ENCODE results near the gene STX8.

STX8 gene

DNA sequence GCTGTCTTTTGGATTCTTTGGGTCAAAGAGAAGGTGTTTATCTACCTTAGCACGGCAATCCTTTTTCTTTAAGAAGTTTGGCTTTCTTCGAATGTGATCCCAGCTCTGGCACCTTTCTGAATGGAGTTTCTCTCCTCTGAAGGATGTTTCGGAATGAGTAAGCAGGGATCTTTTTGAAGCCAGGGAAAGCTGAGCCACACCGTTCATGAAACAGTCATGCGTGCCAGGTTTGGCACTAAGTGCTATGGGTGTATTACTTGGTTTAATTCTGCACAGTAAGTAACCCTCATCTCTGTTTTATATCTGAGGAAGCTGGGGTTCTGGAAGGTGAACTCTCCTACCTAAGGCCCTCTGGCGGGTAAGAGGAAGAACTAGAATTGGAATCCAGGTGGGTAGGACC is 319.8 kb downstream of the STX8 start:
- Histone ChIP-seq H3K9me3 (replicated peaks; ENCODE audit: low read length) (no peaks in the 10 kb centered on the region), H3K4me3 (ENCODE audit: low read length) (no peak overlapping the region), H3K4me2 (ENCODE audit: low read length) (no peak overlapping the region), H3K27me3 (ENCODE audit: control insufficient read depth, insufficient read depth, low read length) (no peaks in the 10 kb centered on the region), H3K36me3 (ENCODE audit: insufficient read depth, low read length) (no peaks in the 10 kb centered on the region), H3K9ac (ENCODE audit: low read depth, low read length) (no peak overlapping the region), H3K4me1 (ENCODE audit: control insufficient read depth, insufficient read depth, low read length) (no peaks in the 10 kb centered on the region)

GRCh38 chr17:9254841-9255240 is 320.8 kb downstream of the STX8 start:
- no peaks in the 10 kb centered on the region for H3K9me3 ChIP-seq (replicated peaks; ENCODE audit: low read length)
- H3K9ac ChIP-seq (ENCODE audit: low read depth, low read length) = no peak overlapping the region
- H3K36me3 ChIP-seq (ENCODE audit: insufficient read depth, low read length) = no peaks in the 10 kb centered on the region
- no peaks in the 10 kb centered on the region for H3K4me1 ChIP-seq (ENCODE audit: control insufficient read depth, insufficient read depth, low read length)
- H3K27me3 ChIP-seq (ENCODE audit: control insufficient read depth, insufficient read depth, low read length) = no peaks in the 10 kb centered on the region
- no peak overlapping the region for H3K4me3 ChIP-seq (ENCODE audit: low read length)
- no peak overlapping the region for H3K4me2 ChIP-seq (ENCODE audit: low read length)

- Histone ChIP-seq H3K9me3 (replicated peaks; ENCODE audit: low read length) (no peaks in the 10 kb centered on the region), H3K4me3 (ENCODE audit: low read length) (no peak overlapping the region), H3K27me3 (ENCODE audit: control insufficient read depth, insufficient read depth, low read length) (no peaks in the 10 kb centered on the region), H3K4me1 (ENCODE audit: control insufficient read depth, insufficient read depth, low read length) (no peaks in the 10 kb centered on the region), H3K9ac (ENCODE audit: low read depth, low read length) (no peak overlapping the region), H3K36me3 (ENCODE audit: insufficient read depth, low read length) (no peaks in the 10 kb centered on the region), H3K4me2 (ENCODE audit: low read length) (no peak overlapping the region)
Measured at GRCh38 chr17:9253308-9253707, 322.3 kb downstream of the STX8 start.

- no peaks in the 10 kb centered on the region for H3K36me3 ChIP-seq (ENCODE audit: insufficient read depth, low read length)
- no peak overlapping the region for H3K9ac ChIP-seq (ENCODE audit: low read depth, low read length)
- no peak overlapping the region for H3K4me2 ChIP-seq (ENCODE audit: low read length)
- H3K27me3 ChIP-seq (ENCODE audit: control insufficient read depth, insufficient read depth, low read length) = no peaks in the 10 kb centered on the region
- H3K9me3 ChIP-seq (replicated peaks; ENCODE audit: low read length) = no peaks in the 10 kb centered on the region
- H3K4me1 ChIP-seq (ENCODE audit: control insufficient read depth, insufficient read depth, low read length) = no peaks in the 10 kb centered on the region
- no peak overlapping the region for H3K4me3 ChIP-seq (ENCODE audit: low read length)
Measured at GRCh38 chr17:9251273-9251672, 324.3 kb downstream of the STX8 start.

DNA sequence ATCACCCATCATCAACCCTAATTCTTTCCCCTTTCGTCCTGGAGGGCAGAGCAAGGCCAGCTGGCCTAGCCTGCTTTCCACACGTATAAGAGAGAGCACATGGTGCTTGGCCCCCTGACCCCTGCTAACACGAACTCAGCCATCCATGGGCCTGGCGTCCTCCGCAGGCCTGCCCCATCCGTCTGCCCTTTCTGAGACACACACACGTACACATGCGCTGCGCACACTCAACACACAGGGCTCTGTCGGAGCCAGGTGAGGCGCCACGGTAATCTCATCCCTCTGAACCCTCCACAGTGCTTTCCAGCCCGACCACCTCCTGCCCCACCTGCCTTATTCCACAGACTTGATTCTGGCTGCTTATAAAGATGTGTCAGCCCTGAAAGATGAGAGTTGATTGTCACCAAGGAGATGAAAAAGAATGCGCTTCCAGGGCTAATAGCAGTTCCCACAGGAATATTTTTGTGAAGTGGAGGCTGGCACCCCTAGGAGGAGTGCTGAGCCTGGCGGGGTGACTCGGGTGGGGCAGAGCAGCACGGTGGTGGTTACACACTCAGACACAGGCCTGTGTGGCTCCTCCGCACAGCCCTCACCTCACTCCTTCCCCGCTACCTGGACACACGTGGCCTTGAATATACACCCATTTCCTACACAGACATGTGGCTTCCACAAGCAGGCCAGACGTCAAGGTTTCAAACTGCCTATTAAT is 326.2 kb downstream of the STX8 start:
- no peaks in the 10 kb centered on the region for H3K4me1 ChIP-seq (ENCODE audit: control insufficient read depth, insufficient read depth, low read length)
- H3K27me3 ChIP-seq (ENCODE audit: control insufficient read depth, insufficient read depth, low read length) = no peaks in the 10 kb centered on the region
- no peak overlapping the region for H3K4me2 ChIP-seq (ENCODE audit: low read length)
- no peaks in the 10 kb centered on the region for H3K36me3 ChIP-seq (ENCODE audit: insufficient read depth, low read length)
- H3K9me3 ChIP-seq (replicated peaks; ENCODE audit: low read length) = no peaks in the 10 kb centered on the region
- H3K9ac ChIP-seq (ENCODE audit: low read depth, low read length) = no peak overlapping the region
- no peak overlapping the region for H3K4me3 ChIP-seq (ENCODE audit: low read length)

GRCh38 chr17:9247401-9247938 is 328.1 kb downstream of the STX8 start:
- Histone ChIP-seq H3K27me3 (ENCODE audit: control insufficient read depth, insufficient read depth, low read length) (no peaks in the 10 kb centered on the region), H3K9me3 (replicated peaks; ENCODE audit: low read length) (no peaks in the 10 kb centered on the region), H3K9ac (ENCODE audit: low read depth, low read length) (no peak overlapping the region), H3K4me3 (ENCODE audit: low read length) (no peak overlapping the region), H3K4me1 (ENCODE audit: control insufficient read depth, insufficient read depth, low read length) (no peaks in the 10 kb centered on the region), H3K36me3 (ENCODE audit: insufficient read depth, low read length) (no peaks in the 10 kb centered on the region), H3K4me2 (ENCODE audit: low read length) (no peak overlapping the region)

DNA sequence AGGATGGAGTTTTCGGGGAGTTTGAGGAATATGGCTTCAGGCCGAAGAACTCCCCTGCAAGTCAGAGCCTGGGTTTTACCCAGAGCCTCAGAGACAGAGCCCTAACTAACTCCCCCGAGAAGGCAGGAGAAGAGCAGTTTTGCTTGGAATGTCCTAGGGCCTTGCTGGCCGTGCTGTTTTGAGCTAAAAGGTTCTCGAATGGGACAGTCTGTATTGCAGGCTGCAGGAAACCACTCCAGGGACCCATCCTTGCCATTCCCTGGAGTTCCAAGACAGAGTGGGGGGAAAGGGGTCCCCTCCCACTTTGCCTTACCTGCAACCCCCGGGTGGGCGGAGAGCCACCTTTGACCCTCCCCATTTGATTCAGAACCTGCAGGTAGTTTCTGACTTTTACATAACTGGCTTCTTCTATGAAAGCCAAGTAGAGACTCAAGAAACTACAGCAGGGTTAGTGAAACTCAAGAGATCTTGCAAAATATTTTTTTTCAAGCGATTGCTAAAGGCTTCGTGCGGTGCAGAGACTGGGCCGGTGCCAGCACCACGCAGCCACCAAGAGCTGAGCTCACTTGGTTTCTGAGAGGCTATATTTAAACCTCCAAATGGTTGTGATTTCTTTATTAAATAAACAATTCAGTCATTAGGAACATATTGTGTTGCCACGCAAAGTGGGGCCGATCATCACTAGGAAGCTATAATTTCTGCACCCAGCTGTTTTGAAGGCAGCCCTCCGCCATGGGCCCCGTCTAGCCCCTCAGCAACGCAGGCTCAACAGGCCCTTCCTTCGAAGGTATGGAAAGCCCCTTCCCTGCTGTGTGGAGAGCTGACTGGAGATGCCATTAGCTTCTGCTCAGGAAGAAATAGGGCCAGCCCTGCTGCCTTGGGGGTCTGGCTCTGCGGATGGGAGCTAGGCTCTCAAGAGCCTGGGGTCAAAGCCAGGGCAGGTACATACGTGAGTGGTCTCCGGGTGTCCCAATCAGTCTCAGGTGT is 331.3 kb downstream of the STX8 start:
- H3K4me3 ChIP-seq (ENCODE audit: low read length) = no peak overlapping the region
- peaks cover 15% of the 10 kb centered on the region for H3K4me1 ChIP-seq (ENCODE audit: control insufficient read depth, insufficient read depth, low read length)
- H3K9ac ChIP-seq (ENCODE audit: low read depth, low read length) = no peak overlapping the region

DNA sequence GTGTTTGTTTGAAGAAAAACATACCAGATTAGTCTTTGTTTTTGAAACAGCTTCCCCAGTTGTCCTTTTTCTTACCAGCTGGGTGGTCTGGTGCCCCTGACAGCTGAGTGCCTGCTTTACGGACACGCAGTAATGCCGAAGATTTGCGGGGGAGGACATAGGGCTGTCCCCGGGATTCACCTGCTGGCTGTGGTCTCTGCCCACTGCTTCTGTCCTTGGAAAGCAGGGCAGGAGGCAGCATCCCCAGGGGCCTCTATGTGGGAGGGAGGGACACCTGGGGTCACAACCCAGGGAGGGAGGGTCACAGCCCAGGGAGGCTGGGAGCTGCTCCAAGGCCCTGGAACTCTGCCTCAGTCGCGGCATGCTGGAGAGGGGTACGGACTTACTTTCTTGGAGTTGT is 332.6 kb downstream of the STX8 start:
- Histone ChIP-seq H3K4me1 (ENCODE audit: control insufficient read depth, insufficient read depth, low read length) (peaks cover 17% of the 10 kb centered on the region), H3K9ac (ENCODE audit: low read depth, low read length) (no peak overlapping the region), H3K4me3 (ENCODE audit: low read length) (no peak overlapping the region), H3K9me3 (replicated peaks; ENCODE audit: low read length) (no peaks in the 10 kb centered on the region), H3K27me3 (ENCODE audit: control insufficient read depth, insufficient read depth, low read length) (no peaks in the 10 kb centered on the region), H3K4me2 (ENCODE audit: low read length) (no peak overlapping the region), H3K36me3 (ENCODE audit: insufficient read depth, low read length) (no peaks in the 10 kb centered on the region)

More for the DNA sequence above, 331.3 kb downstream of the STX8 start:
- Histone ChIP-seq H3K4me2 (ENCODE audit: low read length) (no peak overlapping the region), H3K27me3 (ENCODE audit: control insufficient read depth, insufficient read depth, low read length) (no peaks in the 10 kb centered on the region), H3K9me3 (replicated peaks; ENCODE audit: low read length) (no peaks in the 10 kb centered on the region), H3K36me3 (ENCODE audit: insufficient read depth, low read length) (no peaks in the 10 kb centered on the region)

DNA sequence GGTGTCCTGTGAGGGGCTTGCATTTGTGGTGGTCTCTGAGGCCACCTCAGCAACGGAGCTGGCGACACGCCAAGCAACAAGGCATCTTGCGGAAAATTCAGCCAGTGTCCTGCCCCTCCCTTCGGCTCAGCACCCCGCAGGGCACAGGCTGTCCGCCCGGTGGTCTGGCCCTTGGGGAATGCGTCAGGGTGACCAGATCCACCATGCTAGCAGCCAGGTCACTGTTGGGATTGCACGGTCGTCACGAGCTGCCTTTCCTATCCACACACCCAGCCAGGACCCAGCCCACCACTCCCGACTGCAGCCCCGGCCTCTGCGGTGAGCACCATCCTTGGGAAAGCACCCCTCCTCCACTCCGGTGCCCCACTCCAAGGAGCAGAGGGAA is 333.1 kb downstream of the STX8 start:
- Histone ChIP-seq H3K9ac (ENCODE audit: low read depth, low read length) (no peak overlapping the region), H3K9me3 (replicated peaks; ENCODE audit: low read length) (no peaks in the 10 kb centered on the region), H3K4me1 (ENCODE audit: control insufficient read depth, insufficient read depth, low read length) (peaks cover 17% of the 10 kb centered on the region), H3K36me3 (ENCODE audit: insufficient read depth, low read length) (no peaks in the 10 kb centered on the region), H3K4me3 (ENCODE audit: low read length) (no peak overlapping the region), H3K4me2 (ENCODE audit: low read length) (no peak overlapping the region), H3K27me3 (ENCODE audit: control insufficient read depth, insufficient read depth, low read length) (no peaks in the 10 kb centered on the region)

- Histone ChIP-seq H3K9me3 (replicated peaks; ENCODE audit: low read length) (no peaks in the 10 kb centered on the region), H3K27me3 (ENCODE audit: control insufficient read depth, insufficient read depth, low read length) (no peaks in the 10 kb centered on the region), H3K4me1 (ENCODE audit: control insufficient read depth, insufficient read depth, low read length) (peaks cover 17% of the 10 kb centered on the region), H3K4me3 (ENCODE audit: low read length) (no peak overlapping the region), H3K36me3 (ENCODE audit: insufficient read depth, low read length) (no peaks in the 10 kb centered on the region), H3K4me2 (ENCODE audit: low read length) (no peak overlapping the region), H3K9ac (ENCODE audit: low read depth, low read length) (no peak overlapping the region)
Measured at GRCh38 chr17:9241774-9242496, 333.7 kb downstream of the STX8 start.

- Histone ChIP-seq H3K9me3 (replicated peaks; ENCODE audit: low read length) (no peaks in the 10 kb centered on the region), H3K27me3 (ENCODE audit: control insufficient read depth, insufficient read depth, low read length) (no peaks in the 10 kb centered on the region), H3K4me3 (ENCODE audit: low read length) (no peak overlapping the region), H3K4me1 (ENCODE audit: control insufficient read depth, insufficient read depth, low read length) (peaks cover 17% of the 10 kb centered on the region), H3K36me3 (ENCODE audit: insufficient read depth, low read length) (no peaks in the 10 kb centered on the region), H3K9ac (ENCODE audit: low read depth, low read length) (no peak overlapping the region), H3K4me2 (ENCODE audit: low read length) (no peak overlapping the region)
Measured at GRCh38 chr17:9241371-9241712, 334.3 kb downstream of the STX8 start.

Data from skeletal muscle satellite cell (primary cell).